Activated CD8-positive, alpha-beta memory T cell treated with anti-CD3 and anti-CD28 coated beads, Interleukin-2, amount 50 U/mL, for 48 hours (primary cell): ENCODE data around the gene PPP1R13B.

ENCODE experiments used
- DNase-seq: peaks from one replicate; pipeline ENCODE4 v3.0.0-alpha.2; 2020

The PPP1R13B gene

DNA sequence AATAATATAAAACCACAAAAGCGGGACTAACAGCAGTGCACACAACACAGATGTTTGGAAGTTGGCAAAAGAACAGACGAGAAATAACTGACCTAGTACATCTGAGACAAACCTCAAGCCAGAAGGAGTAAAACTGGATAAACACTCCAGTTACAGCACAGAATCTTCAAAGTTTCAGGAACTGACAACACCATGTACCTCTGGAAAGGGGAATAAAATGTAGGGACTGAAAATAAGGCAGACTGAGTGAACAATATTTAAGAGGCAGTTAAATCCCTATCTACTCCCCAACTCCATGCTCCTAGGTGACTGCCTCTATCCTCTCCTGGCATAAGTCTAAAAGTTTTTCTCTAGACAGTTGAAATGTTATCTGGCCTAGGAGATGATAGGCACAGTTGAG is 73.9 kb downstream of the PPP1R13B start:
- DNase-seq: no peak

GRCh38 chr14:103772078-103772712 is 75.2 kb downstream of the PPP1R13B start:
- no peak for DNase-seq

GRCh38 chr14:103770902-103771301 is 76.5 kb downstream of the PPP1R13B start:
- DNase-seq: no peak

GRCh38 chr14:103770500-103770899 is 76.9 kb downstream of the PPP1R13B start:
- DNase-seq: no peak

DNA sequence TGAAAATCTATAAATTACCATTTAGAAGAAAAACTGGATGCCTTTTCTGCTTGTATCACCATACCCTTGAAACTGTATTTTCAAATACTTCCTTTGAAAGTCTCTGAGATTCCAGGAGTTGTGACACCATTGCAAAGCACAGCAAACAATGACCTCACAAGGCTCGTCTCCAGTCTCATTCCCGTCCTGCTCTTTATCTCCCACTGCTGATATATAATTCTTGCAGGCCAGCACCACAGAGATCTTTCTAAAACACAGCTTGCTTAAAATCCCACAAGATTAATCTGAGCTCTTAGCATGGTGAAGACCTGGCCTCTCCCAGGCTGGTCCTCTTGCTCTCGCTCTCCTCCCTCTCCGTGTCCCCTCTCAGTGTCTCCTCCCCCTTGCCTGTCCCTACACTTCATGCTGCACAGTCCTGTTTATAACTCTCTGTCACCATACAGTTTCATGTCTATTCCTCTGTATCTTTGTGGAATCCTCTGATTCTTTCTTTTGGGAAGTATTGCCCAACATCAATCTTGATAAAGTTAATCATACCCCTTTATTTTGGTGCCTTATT is 80.0 kb downstream of the PPP1R13B start:
- DNase-seq: no peak

GRCh38 chr14:103765526-103765925 is 81.8 kb downstream of the PPP1R13B start:
- DNase-seq: no peak

- no peak for DNase-seq
These were observed 83.5 kb downstream of the PPP1R13B start for GRCh38 chr14:103763730-103764488.

GRCh38 chr14:103762541-103762940 is 84.8 kb downstream of the PPP1R13B start:
- DNase-seq: no peak

- DNase-seq: no peak
These were observed 85.3 kb downstream of the PPP1R13B start for GRCh38 chr14:103762036-103762435.

DNA sequence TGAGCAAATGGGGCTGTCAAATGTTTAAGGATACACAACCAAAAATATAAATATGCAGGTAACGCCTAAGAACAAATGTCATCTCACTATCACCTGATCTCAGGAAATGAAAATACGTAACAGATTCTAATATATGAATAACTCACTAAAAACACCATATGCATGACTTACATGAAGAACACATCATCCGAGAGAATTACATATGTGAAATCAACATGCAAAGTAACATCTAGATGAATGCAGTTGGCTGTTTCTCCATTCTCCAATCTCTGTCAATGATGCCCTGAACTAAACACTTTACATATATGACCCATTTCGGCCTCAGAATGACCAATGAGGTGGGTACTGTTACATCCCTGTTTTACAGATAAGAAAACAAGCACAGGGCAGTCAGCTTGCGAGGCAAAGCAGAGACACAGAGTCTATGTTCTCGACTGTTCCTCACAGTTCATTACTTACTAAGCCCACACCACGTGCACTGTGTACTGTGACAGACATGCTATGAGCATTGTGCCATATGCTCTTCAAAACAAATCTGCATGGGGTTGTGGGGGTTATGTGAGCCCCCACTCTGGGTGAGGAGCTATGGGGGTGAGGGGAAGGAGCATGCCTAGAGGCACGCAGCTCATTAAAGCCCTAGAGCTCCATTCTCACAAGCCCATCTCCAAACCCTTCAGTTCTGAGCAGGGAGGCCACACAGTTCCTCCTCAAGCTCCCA is 89.2 kb downstream of the PPP1R13B start:
- DNase-seq: no peak

DNA sequence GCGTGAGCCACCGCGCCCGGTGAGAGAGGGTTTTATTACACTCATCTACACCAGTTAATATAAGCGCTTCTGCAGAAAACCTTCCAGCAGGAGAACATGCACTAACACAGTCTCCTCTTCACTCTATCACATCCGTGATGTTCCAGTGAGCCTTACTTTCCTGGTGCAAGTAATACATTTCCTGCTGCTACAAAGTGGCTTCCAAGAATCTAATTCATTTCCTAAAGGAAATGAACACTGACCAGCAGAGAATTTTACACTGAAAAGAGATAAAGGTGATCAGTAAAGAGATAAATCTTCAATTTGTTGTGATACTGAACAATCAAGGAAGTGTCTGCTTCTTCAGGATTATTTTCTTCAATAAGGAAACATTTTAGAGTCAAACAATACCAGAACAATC is 92.3 kb downstream of the PPP1R13B start:
- no peak for DNase-seq

GRCh38 chr14:103753774-103754173 is 93.6 kb downstream of the PPP1R13B start:
- no peak for DNase-seq

- DNase-seq: no peak
These were observed 97.5 kb downstream of the PPP1R13B start for GRCh38 chr14:103749860-103750259.

GRCh38 chr14:103749452-103749851 is 97.9 kb downstream of the PPP1R13B start:
- DNase-seq: no peak

DNA sequence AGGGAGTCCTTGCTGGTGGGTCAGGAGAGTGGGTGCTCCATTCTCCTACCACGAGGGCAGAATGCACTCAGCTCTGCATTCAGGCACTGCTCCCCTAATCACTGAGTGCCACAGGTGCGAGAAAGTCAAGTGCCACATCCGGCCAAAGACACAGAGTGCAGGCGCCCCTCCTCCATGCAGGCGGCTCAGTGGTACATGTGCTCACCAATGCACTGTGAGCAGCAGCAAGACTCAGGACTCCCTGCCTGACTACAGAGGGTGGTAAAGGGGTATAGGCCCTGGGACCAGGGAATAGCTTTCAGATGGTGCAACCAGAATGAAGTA is 98.9 kb downstream of the PPP1R13B start:
- DNase-seq: peak; percentile 72

- peak; percentile 34 for DNase-seq
These were observed 100.7 kb downstream of the PPP1R13B start for GRCh38 chr14:103746701-103747100.

DNA sequence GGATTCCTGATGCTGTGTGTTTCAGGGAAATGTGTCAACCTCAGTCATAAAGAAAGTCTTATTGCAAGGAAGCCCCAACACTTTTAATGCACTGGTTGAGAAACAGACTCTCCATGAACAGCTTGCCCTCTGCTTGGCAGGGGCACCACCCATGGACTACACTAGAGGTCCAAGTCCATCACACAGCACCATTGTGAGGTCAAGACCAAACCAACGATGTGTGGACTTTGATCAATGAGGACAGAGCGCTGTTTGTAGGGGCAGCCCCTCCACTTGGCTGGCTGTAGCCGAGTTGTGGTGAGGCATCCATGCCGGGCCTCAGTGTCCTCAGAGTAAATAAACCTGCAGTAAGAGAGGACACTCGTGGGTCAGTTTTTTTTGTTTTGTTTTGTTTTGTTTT is 102.0 kb downstream of the PPP1R13B start:
- DNase-seq: peak; percentile 36

- DNase-seq: peak; percentile 25
These were observed 102.6 kb downstream of the PPP1R13B start for GRCh38 chr14:103744621-103745395.

- DNase-seq: peak; percentile 7
These were observed 103.7 kb downstream of the PPP1R13B start for GRCh38 chr14:103743691-103744090.

GRCh38 chr14:103742499-103743255 is 104.7 kb downstream of the PPP1R13B start:
- DNase-seq: peak; percentile 35

DNA sequence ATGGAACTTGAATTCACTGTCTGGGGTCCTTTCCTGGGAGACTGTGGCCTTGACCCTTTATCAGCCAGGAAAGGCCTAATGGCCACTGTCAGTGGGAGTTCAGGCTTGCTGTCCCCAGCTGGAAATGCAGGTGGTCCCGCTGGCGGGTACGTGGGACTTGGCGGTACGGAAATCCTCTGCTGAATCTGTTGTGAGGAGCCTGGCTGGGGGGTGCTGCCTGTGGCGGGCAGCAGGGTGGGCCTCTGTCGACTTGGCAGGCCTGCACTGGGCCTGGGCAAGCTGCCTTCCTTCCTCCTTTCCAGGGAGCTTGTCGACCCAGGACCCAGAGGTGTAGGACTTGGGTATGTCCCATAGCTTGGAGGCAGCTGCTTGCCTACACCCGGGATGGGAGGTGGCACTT is 105.5 kb downstream of the PPP1R13B start:
- peak; percentile 35 for DNase-seq
